ENCODE measurements around the gene SPRY2. TPM values are rescaled to one million over a fixed set of nuclear protein-coding genes. Genes with fewer than 3 reads are reported as not detected.

Gene SPRY2
- total RNA-seq, 1 experiment from 2014 or later, result 19.0 TPM

GRCh38 chr13:80376554-80376953 lies 35.6 kb upstream of the SPRY2 start:
- ChIA-PET POLR2A (ENCODE audit: unreplicated experiment) (no interaction called here), CTCF (no interaction called here)
- no peak for DNase-seq

GRCh38 chr13:80374901-80375300 lies 34.0 kb upstream of the SPRY2 start:
- no peaks in the 10 kb centered on the region for H3K36me3 ChIP-seq (ENCODE audit: low read depth, low read length)
- H3K27ac ChIP-seq (ENCODE audit: low read length), result no peak overlapping the region
- H3F3A ChIP-seq (ENCODE audit: low read length, unreplicated experiment), result no peaks in the 10 kb centered on the region
- H3K4me2 ChIP-seq (ENCODE audit: low read length), result no peak overlapping the region
- H3K79me2 ChIP-seq (ENCODE audit: low read length), result no peaks in the 10 kb centered on the region
- no TSS peak for BruUV-seq (replicated peaks)
- H3K9ac ChIP-seq (ENCODE audit: low read length), result no peak overlapping the region
- no peaks in the 10 kb centered on the region for H3K9me3 ChIP-seq (ENCODE audit: low read length)
- DNase-seq (no peak), ATAC-seq (no peak)
- H4K20me1 ChIP-seq (ENCODE audit: low read length), result no peaks in the 10 kb centered on the region
- no peaks in the 10 kb centered on the region for H3K27me3 ChIP-seq (ENCODE audit: low read length)
- ChIA-PET CTCF (no interaction called here), POLR2A (ENCODE audit: unreplicated experiment) (no interaction called here)
- H3K4me1 ChIP-seq (ENCODE audit: insufficient read depth, low read length), result peaks cover 4% of the 10 kb centered on the region; the same call in 1 of the 2 replicates
- TF ChIP-seq CTCF (conservative IDR thresholded peaks at IDR 0.05; ENCODE audit: low read depth, low read length) (no peak), EZH2phosphoT487 (IDR thresholded peaks at IDR 0.05; ENCODE audit: borderline replicate concordance, low read length) (no peak), EZH2 (IDR thresholded peaks at IDR 0.05; ENCODE audit: low read length, unreplicated experiment) (no peak)
- intact Hi-C loops (cut with micrococcal nuclease), result loop anchor here (5.0 kb wide), 1 partner anchor 177 kb away; no protein-coding TSS in a partner anchor
- no peak overlapping the region for H2AFZ ChIP-seq (ENCODE audit: low read length)
- H3K4me3 ChIP-seq (ENCODE audit: low read length), result no peak overlapping the region
- no peaks in the 10 kb centered on the region for H3K9me2 ChIP-seq (replicated peaks; ENCODE audit: low read length)

More at GRCh38 chr13:80376554-80376953, 35.6 kb upstream of the SPRY2 start:
- Histone ChIP-seq H3K9me3 (ENCODE audit: low read length) (no peaks in the 10 kb centered on the region), H4K20me1 (ENCODE audit: low read length) (no peaks in the 10 kb centered on the region), H3K79me2 (ENCODE audit: low read length) (no peaks in the 10 kb centered on the region), H3K4me3 (ENCODE audit: low read length) (no peak overlapping the region), H3F3A (ENCODE audit: low read length, unreplicated experiment) (no peaks in the 10 kb centered on the region), H2AFZ (ENCODE audit: low read length) (no peak overlapping the region), H3K4me2 (ENCODE audit: low read length) (no peak overlapping the region), H3K4me1 (ENCODE audit: insufficient read depth, low read length) (peaks cover 4% of the 10 kb centered on the region; the same call in 1 of the 2 replicates), H3K9me2 (replicated peaks; ENCODE audit: low read length) (no peaks in the 10 kb centered on the region), H3K36me3 (ENCODE audit: low read depth, low read length) (no peaks in the 10 kb centered on the region), H3K27me3 (ENCODE audit: low read length) (no peaks in the 10 kb centered on the region), H3K27ac (ENCODE audit: low read length) (no peak overlapping the region), H3K9ac (ENCODE audit: low read length) (no peak overlapping the region)
- ATAC-seq, result no peak
- TF ChIP-seq EZH2phosphoT487 (IDR thresholded peaks at IDR 0.05; ENCODE audit: borderline replicate concordance, low read length) (no peak), CTCF (conservative IDR thresholded peaks at IDR 0.05; ENCODE audit: low read depth, low read length) (no peak), EZH2 (IDR thresholded peaks at IDR 0.05; ENCODE audit: low read length, unreplicated experiment) (no peak)
- intact Hi-C loops (cut with micrococcal nuclease), result loop anchor here (5.0 kb wide), 1 partner anchor 176 kb away; no protein-coding TSS in a partner anchor
- BruUV-seq (replicated peaks), result no TSS peak

- ATAC-seq (no peak), DNase-seq (no peak)
- H3K36me3 ChIP-seq (ENCODE audit: low read depth, low read length), result no peaks in the 10 kb centered on the region
- TF ChIP-seq CTCF (conservative IDR thresholded peaks at IDR 0.05; ENCODE audit: low read depth, low read length) (no peak), EZH2phosphoT487 (IDR thresholded peaks at IDR 0.05; ENCODE audit: borderline replicate concordance, low read length) (no peak), EZH2 (IDR thresholded peaks at IDR 0.05; ENCODE audit: low read length, unreplicated experiment) (no peak)
- H3K4me2 ChIP-seq (ENCODE audit: low read length), result no peak overlapping the region
- H3K4me1 ChIP-seq (ENCODE audit: insufficient read depth, low read length), result peaks cover under 1% of the 10 kb centered on the region; the same call in 1 of the 2 replicates
- H3K79me2 ChIP-seq (ENCODE audit: low read length), result no peaks in the 10 kb centered on the region
- H3K4me3 ChIP-seq (ENCODE audit: low read length), result no peak overlapping the region
- intact Hi-C loops (cut with micrococcal nuclease), result no loop called here
- ChIA-PET CTCF (no interaction called here), POLR2A (ENCODE audit: unreplicated experiment) (no interaction called here)
- H3K27ac ChIP-seq (ENCODE audit: low read length), result no peak overlapping the region
- H3K9me2 ChIP-seq (replicated peaks; ENCODE audit: low read length), result no peaks in the 10 kb centered on the region
- no peaks in the 10 kb centered on the region for H3K27me3 ChIP-seq (ENCODE audit: low read length)
- no peak overlapping the region for H3K9ac ChIP-seq (ENCODE audit: low read length)
- BruUV-seq (replicated peaks), result no TSS peak
- H2AFZ ChIP-seq (ENCODE audit: low read length), result no peak overlapping the region
- H3K9me3 ChIP-seq (ENCODE audit: low read length), result no peaks in the 10 kb centered on the region
- H3F3A ChIP-seq (ENCODE audit: low read length, unreplicated experiment), result no peaks in the 10 kb centered on the region
- no peaks in the 10 kb centered on the region for H4K20me1 ChIP-seq (ENCODE audit: low read length)
Measured at GRCh38 chr13:80374444-80374843, 33.5 kb upstream of the SPRY2 start.

All from PC-3 (cell line).